HG03432 (cell line): ENCODE measurements around the gene SRPK1.
"Not testable (repeated sequence)": the region's sequence is repeated elsewhere in the genome, so short reads cannot be mapped to it uniquely, and the experiment has no call there.

Experiments
- ATAC-seq: cut with Tn5 transposase; IDR thresholded peaks from one replicate; pipeline ENCODE4 v1.9.1; 2021; ENCODE audit warnings: mild to moderate bottlenecking, moderate library complexity; ENCODE audit not compliant: unreplicated experiment

The SRPK1 gene

DNA sequence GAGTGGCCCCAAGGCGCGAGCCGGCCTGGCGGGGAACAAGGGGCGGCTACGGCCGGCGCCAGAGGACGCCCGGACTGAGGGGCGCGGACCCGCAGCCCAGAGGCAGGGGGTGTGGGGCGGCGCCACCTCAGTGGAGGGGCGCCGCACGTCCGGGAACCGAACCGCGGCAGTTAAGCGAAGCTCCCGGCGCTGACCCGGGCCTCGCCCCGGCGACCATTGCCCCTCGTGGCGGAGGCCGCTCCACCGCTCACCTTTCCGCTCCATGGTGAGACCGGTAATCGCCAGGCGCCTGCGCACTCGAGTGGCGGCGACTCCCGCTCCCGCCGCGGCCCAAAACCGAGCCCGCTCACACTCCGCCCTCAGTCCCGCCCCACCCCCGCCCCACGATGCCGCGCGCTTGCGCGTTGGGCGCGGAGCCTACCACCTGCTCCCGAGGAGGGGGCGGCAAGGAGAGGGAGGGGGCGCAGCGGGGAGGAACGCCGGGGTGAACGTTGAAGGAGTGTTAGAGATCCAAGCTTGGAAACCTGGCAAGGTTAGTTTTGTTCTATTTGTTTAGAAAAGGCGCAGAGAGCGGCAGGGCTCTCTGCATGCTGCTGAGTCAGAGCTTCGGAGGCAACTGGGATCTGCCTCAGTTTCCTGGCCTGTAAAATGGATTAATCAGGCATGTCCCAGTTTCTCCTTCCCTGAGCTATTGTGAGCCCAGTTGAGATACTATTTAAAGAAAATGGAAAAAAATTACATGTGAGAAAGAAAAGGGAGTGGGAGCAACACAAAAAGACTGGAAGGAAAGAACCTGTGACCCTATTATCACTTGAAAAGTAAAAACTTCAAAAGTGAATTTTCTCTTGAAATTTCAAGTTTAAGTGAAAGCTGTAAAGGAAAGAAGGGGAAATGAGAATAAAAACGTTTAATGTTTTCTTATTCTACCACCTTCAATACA lies at the start of gene SRPK1:
SRPK1 (minus strand) TSS at position 306 of the 940 bp plus-strand sequence; CDS start at position 264, 42 bp downstream.
- ATAC-seq = peak; percentile 85

DNA sequence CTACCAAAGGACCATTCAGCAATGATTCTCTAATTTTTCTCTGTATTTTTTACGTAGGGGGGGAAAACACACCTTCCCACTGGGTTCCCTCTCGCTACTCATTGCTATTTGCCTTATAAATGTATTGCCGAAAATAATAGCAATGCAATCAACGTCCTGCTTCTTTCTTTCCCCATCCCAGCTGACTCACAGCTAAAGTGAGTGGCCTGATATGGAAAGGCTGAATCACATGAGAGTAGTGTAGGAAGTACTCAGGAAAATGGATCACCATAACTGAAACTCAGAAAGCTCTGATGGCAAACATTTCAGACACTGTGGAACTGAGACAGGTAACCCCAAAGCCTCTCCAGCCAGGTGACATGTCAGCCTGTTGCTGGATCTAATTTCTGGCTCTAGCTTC lies 49.3 kb upstream of the SRPK1 start:
- no peak for ATAC-seq

DNA sequence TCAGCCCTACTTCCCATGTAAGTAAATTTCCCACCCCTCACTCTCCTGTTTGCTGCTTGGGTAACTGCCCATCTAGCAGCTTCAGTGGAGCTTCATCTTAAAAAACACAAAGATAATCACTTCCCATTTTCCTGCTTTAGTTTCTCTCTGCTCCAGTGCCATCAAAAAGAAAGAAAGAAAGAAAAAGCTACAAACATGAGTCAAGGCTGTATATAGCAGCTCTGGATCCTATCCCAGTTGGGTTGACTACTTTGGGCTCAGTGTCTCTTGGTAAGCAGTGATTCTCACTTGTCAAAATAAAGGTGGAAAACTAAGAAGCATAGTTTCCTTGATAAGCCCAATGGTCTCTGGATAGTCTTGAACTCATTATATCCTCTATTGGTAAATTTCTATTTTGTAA lies 48.7 kb upstream of the SRPK1 start:
- no peak for ATAC-seq

DNA sequence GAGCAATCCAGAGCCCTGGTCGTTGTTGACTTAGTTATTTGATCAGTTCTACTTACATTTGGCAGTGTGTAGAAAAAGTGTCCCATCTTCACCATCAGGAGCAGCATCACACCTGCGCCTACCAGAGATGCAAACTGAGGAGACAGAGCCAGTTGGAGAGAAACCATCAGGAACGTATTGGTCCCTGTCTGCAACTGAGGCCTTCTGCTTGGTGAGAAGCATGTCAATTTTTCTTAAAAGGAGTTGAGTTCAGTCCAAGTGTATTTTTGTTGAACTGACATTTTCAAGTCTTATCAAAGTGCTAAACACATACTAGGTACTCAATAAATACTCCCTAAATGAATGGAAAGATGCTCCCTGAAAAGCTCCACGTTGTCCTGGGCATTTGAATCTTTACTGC lies 47.9 kb upstream of the SRPK1 start:
- ATAC-seq = no peak

DNA sequence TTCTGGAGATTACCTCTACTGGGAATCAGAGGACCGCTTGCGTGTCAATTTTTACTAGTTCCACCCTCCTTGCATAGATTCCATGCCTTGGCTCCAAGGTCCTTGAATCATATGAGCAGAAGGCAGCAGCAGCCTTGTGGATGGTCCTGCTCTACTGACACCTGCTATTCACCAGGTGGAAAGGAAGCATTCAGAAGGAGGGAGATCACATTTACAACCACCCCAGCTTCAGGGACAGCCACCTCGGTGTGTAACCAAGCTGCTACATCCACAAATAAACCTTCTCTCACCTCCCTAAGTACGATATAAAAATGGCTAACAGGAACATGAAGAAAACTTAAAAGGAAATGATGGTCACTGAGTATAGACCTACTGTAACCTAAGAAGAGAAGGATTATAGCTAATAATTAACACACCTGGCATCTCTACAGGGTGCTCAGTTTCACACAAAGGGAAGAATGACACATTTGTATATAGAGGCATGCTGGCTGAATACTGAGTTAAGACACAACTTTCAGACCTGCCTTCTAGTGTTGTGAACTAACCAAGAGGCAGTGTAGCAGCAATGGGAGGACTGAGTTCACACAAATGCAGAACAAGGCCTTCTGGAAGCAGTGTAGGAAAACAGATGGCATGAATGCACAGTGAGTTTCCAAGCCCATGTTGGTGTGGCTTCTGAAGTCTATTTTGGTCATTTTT lies 46.3 kb upstream of the SRPK1 start:
- ATAC-seq = no peak

DNA sequence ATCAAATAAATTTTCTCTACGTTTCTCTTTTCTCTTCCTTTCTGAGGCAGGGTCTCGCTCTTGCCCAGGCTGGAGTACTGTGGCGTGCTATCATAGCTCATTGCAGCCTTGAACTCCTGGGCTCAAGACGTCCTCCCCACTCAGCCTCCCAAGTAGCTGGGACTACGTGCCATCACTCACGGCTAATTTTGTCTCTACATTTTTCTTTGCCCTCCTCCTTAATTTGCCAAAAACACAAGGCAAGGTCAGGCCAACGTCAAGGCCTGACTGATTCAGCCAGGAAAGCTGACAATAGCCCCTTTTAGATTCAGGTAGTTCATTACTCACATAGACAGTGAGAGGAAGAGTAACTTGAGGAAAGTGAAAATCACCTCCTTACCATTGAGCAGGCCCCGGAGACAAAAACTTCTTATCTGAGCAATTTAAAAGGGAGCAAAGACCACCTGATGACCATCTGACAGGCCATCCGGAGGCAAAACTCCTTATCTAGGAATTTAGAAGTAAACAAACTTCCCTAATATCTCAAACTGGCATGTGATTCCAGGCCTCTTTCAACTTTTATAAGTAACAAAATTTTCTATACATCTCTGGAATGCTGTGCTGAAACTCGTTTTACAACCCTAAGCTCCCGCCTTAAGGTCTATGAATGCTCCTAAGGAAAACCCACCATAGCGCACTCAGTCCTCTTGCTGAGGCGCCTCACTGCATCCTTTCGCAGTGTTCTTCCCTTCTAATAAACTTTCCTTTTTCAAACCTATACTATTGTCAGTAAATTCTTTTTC lies 42.1 kb upstream of the SRPK1 start:
- no peak for ATAC-seq

DNA sequence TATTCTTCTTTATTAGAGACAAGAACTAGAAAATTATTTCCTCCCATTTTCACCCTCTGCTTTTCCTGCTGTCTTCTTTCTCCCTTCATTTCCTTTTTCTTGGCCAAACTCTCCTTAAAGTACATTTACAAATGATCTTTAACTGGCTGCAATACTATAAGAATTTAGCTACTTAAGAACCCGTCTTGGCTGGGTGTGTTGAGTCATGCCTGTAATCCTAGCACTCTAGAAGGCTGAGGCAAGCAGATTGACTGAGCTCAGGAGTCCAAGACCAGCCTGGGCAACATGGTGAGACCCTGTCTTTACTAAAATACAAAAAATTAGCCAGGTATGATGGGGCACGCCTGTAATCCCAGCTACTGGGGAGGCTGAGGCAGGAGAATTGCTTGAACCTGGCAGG lies 39.3 kb upstream of the SRPK1 start:
- ATAC-seq = no peak

DNA sequence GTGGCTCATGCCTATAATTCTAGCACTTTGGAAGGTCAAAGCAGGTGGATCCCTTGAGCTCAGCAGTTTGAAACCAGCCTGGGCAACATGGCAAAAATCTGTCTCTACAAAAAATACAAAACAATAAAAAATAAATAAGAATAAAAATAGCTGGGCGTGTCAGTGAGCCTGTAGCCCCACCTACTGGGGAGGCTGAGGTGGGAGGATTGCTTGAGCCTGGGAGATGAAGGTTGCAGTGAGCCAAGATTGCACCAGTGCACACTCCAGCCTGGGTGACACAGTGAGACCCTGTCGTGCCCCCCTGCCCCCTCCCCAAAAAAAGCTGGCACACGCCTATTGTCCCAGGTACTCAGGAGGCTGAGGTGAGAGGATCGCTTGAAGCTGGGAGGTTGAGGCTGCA lies 35.1 kb upstream of the SRPK1 start:
- no peak for ATAC-seq

DNA sequence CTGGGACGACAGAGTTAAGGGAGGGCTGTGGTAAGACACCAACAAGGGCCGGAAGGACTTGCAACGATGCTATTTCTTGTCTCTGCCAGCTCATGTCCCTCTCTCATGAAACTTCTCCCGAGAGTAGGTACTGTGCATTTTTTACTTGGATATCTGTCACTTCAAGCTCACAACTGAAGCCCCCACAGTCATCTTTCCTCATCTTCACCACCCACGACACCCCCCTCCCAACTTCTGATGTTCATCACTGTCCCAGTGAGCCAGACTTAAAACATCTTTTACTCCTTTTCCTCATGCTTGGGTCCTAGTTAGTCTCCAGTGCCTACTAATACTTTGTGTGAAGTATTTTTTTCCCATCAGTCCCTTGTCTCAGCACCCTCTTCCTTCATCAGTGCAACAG lies 34.6 kb upstream of the SRPK1 start:
- no peak for ATAC-seq

DNA sequence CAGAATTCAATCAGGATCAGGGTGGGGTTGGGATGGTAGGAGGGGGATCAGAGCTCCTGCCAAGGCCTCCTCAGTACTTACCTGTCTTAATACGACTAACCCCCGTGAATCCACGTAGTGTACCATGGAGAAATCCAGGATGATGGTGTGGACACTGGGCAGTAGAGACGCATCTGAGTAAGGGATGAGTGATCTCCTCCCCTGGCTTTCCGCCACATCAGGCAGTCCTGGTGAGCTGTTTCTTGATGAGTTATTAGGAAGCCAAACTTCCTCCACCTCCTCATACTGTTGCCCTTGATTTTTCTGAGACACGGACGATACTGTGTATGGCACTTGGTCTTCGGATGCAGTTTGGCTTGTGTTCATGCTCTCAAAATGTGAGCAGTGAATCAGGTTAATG lies 34.2 kb upstream of the SRPK1 start:
- no peak for ATAC-seq

DNA sequence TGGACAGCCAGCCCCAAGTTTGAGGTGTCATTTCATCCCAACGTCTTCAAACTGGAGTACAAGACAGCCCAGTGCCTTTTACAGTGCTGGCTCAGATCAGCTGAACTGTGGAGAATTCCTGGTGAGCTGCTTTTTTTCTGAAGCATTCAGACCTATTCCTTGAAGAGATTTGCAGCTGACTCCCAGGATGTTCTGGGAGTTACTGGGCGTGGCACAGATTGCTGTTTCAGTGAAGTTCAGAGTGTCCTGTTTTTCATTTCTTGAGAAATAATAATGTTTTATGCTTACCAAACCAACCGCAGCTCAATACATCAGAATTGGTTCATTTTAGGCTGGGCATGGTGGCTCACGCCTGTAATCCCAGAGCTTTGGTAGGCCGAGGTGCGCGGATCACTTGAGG lies 33.4 kb upstream of the SRPK1 start:
- ATAC-seq = no peak

DNA sequence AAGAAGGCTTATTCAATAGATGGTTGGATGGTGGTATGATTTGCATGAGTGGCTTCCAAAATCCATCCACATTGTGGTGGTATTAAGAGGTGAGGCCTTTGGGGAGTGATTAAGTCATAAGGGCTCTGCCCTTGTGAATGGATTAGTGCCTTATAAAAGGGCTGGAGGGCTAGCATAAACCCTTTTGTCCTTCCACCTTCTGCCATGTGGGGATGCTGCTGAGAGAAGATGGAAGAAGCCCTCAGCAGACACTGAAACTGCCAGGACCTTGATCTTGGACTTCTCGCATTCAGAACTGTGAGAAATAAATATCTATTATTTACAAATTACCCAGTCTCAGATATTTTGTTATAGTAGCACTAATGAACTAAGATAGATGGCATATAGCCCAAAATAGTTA lies 27.8 kb upstream of the SRPK1 start:
- ATAC-seq = no peak

DNA sequence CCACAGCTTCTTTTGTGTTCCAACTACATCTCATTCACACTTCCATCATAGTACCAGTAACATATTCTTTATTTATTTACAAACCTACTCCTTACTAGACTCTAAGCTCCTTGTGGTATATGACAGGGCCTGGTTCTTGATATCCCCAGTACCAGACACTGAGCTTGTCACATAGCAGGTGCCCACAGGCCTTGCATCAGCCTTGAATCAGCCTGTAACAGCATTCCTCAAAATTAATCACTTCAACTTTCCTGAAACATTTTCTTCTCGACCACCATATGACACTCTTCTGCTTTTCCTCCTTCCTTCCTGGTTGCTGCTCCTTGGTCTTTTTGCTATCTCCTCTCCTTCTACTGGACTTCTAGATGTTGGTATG lies 24.7 kb upstream of the SRPK1 start:
- no peak for ATAC-seq

DNA sequence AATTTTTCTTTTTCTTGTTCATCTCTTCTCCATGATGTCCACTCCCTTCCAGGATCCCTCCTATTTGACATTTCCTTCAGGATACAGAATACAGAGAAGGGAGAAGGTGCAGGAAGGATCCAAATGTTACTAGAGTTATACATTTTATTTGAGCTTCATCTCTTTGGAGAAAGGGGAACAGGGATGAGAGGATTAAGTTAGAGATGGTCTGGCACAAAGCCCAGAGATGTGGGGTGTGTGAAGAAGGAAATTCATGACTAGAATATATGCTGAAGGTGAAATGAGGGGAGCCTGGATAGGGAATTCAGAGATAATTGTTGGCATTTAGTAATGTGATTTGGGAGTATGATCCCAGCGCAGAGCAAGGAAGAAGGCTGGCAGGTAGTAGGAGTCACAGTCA lies 22.5 kb upstream of the SRPK1 start:
- ATAC-seq = no peak

DNA sequence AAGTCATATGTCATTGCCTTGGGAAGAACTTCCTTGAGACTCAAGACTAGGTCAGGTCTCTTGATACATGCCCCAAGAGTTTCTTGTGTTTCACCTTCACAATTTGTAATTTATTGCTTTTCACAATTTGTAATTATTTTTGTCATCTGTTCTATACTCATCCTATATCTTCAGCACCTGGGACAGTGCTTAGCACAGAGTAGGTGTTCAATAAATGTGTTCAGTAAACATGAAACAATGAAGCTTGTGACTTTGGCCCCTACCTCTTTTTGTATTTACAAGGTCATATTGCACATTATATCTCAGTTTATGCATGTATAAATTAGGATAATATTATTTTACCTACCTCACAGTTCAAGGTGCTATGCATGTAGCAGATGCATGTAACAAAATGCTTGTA lies 21.5 kb upstream of the SRPK1 start:
- ATAC-seq = no peak

DNA sequence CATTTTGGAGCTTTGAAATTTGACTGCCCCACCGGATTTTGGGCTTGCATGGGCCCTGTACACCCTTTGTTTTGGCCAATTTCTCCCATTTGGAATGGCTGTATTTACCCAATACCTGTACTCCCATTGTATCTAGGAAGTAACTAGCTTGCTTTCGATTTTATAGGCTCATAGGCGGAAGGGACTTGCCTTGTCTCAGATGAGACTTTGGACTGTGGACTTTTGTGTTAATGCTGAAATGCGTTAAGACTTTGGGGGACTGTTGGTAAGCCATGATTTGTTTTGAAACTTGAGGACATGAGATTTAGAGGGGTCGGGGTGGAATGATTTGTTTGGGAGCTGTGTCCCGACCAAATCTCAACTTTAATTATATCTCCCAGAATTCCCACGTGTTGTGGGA lies 20.3 kb upstream of the SRPK1 start:
- ATAC-seq = not testable (repeated sequence)

DNA sequence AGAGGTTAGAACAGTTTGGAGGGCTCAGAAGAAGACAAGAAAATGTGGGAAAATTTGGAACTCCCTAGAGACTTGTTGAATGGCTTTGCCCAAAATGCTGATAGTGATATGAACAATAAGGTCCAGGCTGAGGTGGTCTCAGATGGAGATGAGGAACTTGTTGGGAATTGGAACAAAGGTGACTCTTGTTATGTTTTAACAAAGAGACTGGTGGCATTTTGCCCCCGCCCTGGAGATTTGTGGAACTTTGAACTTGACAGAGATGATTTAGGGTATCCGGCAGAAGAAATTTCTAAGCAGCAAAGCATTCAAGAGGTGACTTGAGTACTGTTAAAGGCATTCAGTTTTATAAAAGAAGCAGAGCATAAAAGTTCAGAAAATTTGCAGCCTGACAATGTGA lies 19.1 kb upstream of the SRPK1 start:
- not testable (repeated sequence) for ATAC-seq

DNA sequence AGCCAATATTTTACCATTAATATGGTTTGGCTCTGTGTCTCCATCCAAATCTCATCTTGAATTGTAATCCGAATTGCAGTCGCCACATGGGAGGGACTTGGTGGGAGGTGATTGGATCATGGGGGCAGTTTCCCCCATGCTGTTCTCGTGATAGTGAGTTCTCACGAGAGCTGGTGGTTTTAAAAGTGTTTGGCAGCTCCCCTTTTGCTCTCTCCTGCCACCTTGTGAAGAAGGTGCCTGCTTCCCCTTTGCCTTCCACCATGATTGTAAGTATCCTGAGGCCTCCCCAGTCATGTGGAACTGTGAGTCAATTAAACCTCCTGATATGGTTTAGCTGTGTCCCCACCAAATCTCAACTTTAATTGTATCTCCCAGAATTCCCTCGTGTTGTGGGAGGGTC lies 18.4 kb upstream of the SRPK1 start:
- ATAC-seq = not testable (repeated sequence)

DNA sequence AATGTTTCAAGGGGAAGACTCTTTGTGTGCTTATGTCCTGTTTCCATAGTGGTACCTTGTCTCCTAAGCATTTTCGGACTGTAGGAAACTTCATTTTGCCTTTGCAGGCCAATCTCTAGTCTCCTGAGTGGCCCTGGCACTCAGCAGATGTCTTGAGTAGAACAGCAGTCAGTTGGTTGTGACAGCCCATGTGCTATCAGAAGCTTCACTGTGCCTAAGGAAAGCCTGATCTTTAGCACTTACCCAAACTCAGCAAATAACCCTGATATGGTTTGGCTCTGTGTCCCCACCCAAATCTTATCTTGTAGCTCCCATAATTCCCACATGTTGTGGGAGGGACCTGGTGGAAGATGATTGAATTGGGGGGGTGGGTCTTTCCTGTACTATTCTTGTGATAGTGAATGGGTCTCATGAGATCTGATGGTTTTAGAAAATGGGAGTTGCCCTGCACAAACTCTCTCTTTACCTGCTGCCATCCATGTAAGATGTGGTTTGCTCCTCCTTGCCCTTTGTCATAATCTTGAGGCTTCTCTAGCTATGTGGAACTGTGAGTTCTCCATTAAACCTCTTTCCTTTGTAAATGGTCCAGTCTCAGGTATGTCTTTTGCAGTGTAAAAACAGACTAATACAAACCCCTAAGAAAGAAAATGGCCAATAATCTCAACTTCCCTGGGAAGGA lies 15.9 kb upstream of the SRPK1 start:
- ATAC-seq = no peak

DNA sequence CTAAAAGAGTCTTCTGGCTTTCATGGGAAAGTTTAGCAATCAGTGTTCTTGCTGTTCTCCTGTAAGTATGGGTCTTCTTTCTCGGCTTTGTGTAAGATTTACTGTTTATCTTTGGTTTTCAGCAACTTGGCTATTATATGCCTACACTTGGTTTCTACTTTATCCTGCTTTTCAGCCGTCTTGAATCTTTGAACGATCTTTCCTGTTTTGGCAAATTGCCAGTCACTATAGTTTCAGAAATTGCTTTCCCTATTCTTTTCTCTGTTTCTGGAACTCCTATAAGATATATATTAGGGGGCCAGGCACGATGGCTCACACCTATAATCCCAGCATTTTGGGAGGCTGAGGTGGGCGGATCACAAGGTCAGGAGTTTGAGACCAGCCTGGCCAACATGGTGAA lies 14.6 kb upstream of the SRPK1 start:
- no peak for ATAC-seq

DNA sequence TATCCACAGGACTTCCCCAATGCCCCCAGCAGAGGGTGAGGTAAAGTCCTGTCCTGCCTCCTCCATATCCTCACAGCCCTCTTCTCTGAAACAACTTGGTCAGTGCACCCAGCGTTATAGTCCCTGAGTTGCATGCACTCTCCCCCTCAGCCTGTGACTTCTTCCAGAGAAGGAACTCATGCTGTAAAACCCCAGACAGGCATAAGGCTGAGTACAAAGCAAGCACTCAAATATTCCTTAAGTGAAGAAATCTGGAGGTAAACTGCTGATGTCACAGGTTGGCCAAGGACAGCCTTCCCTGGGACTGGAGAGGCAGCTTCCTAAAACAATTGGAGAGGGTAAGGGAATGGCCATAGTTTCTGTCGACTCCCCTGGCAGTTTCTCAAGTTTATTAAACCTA lies 12.9 kb upstream of the SRPK1 start:
- no peak for ATAC-seq
